Measurements from ENCODE around the gene MYLK. TPM values are rescaled to one million over a fixed set of nuclear protein-coding genes. Genes with fewer than 3 reads are reported as not detected.
"Not testable (repeated sequence)": the region's sequence is repeated elsewhere in the genome, so short reads cannot be mapped to it uniquely, and the experiment has no call there.

Gene MYLK
- total and polyA plus RNA-seq, 10 of the 15 experiments (the other 5 are each of a cell fraction or from before 2014, with no cell fraction given), result 0.04 to 1.6 (median 0.42) TPM; not detected in 1

- TF ChIP-seq ZNF687 (IDR thresholded peaks at IDR 0.05) (no peak), NFYB (IDR thresholded peaks at IDR 0.05; ENCODE audit: insufficient read depth, low read depth, low read length) (no peak)
Observed at GRCh38 chr3:123613543-123613942, 270.6 kb downstream of the MYLK start (continued).

GRCh38 chr3:123611674-123612073, 272.5 kb downstream of the MYLK start:
- WGBS (ENCODE audit: insufficient coverage, insufficient replicate concordance, low lambda C conversion rate, missing lambda C conversion rate), result 98% methylated on average over 7 of the region's 7 CpGs
- RAD21 ChIA-PET (ENCODE audit: unreplicated experiment); H3K27me3 ChIP-seq (replicated peaks in 1 of 2; ENCODE audit: control insufficient read depth in 2 of 2, insufficient read depth in 2 of 2, low read length in 1 of 2); H3K4me1 ChIP-seq (ENCODE audit: control insufficient read depth, insufficient read depth, low read length); H3K79me2 ChIP-seq (ENCODE audit: control insufficient read depth, insufficient read depth, low read length); CTCF ChIA-PET; DNase-seq (ENCODE audit: low read depth, low spot score); H3K4me3 ChIP-seq; H2AFZ ChIP-seq (ENCODE audit: control insufficient read depth, low read depth, low read length); H4K20me1 ChIP-seq (ENCODE audit: control insufficient read depth, insufficient read depth); H3K9me3 ChIP-seq (replicated peaks; ENCODE audit: control insufficient read depth, insufficient read depth, low read length); H3K9ac ChIP-seq (ENCODE audit: control insufficient read depth, insufficient read depth, low read length); H3K27ac ChIP-seq (ENCODE audit: control insufficient read depth, insufficient read depth); FAIRE-seq; ATAC-seq; in situ Hi-C loops (cut with MboI); SMC1A ChIA-PET (ENCODE audit: uncharacterized antibody, unreplicated experiment); BruUV-seq (replicated peaks); intact Hi-C loops (cut with micrococcal nuclease; ENCODE audit: unreplicated experiment); H3K4me2 ChIP-seq (ENCODE audit: control insufficient read depth, insufficient read depth); POLR2A ChIA-PET; H3K36me3 ChIP-seq (ENCODE audit: control insufficient read depth in 2 of 2, insufficient read depth in 2 of 2, low read length in 1 of 2): not testable (repeated sequence)
